Keratinocyte (primary cell): ENCODE measurements around the gene LHFPL3. TPM values are rescaled to one million over a fixed set of nuclear protein-coding genes. Genes with fewer than 3 reads are reported as not detected.

Source experiments
- DNase-seq: peaks from one replicate; pipeline ENCODE4 v3.0.0-alpha.2; 2011; ENCODE audit warnings: low read depth, missing footprints, low spot score
- FAIRE-seq: peaks from 2 replicates; lab custom pipeline; 2011; peaks lifted over from hg19 to GRCh38; lab: Jason Lieb, UNC
- H2AFZ ChIP-seq: 2 replicates; pipeline ENCODE4 v1.6.0; 2012; ENCODE audit warnings: low read length, control low read depth, inconsistent platforms; ENCODE audit not compliant: control insufficient read depth
- H3K27ac ChIP-seq: 2 replicates; pipeline ENCODE4 v1.5.1; 2011; ENCODE audit warnings: low read length; ENCODE audit not compliant: control insufficient read depth, insufficient read depth
- H3K27me3 ChIP-seq: 3 replicates; pipeline ENCODE4 v1.6.0; 2011; ENCODE audit warnings: low read length; ENCODE audit not compliant: control insufficient read depth, insufficient read depth; ENCODE audit errors: extremely low read depth
- H3K36me3 ChIP-seq, 2 experiments: 2 replicates in 1 of 2; 3 replicates in 1 of 2; pipeline ENCODE4 v1.5.1; 2011; ENCODE audit warnings: low read length in 2 of 2, mild to moderate bottlenecking in 1 of 2; ENCODE audit not compliant: control insufficient read depth in 2 of 2, insufficient read depth in 2 of 2; ENCODE audit errors: extremely low read depth in 1 of 2
- H3K4me1 ChIP-seq: 3 replicates; pipeline ENCODE4 v1.5.1; 2011; ENCODE audit warnings: low read length; ENCODE audit not compliant: control insufficient read depth, insufficient read depth; ENCODE audit errors: extremely low read depth
- H3K4me2 ChIP-seq: 3 replicates; pipeline ENCODE4 v1.6.0; 2011; ENCODE audit warnings: low read depth, low read length; ENCODE audit not compliant: control insufficient read depth, insufficient read depth; ENCODE audit errors: extremely low read depth
- H3K4me3 ChIP-seq, 3 experiments: fragments of 200-600 bp in 1 of 3; sonication (generic) in 1 of 3; 2 replicates in 2 of 3; 3 replicates in 1 of 3; pipeline ENCODE4 v1.5.1; 2011 to 2016; ENCODE audit warnings: low read length in 3 of 3, mild to moderate bottlenecking in 3 of 3, control low read depth in 2 of 3, inconsistent platforms in 1 of 3, low read depth in 1 of 3, mixed read lengths in 1 of 3, mixed run types in 1 of 3, moderate library complexity in 1 of 3; ENCODE audit not compliant: control insufficient read depth in 2 of 3, insufficient read depth in 2 of 3; ENCODE audit errors: extremely low read depth in 1 of 3
- H3K79me2 ChIP-seq: 2 replicates; pipeline ENCODE4 v1.6.0; 2012; ENCODE audit warnings: low read length; ENCODE audit not compliant: control insufficient read depth, insufficient read depth
- H3K9ac ChIP-seq: 3 replicates; pipeline ENCODE4 v1.6.0; 2011; ENCODE audit warnings: low read length; ENCODE audit not compliant: control insufficient read depth, insufficient read depth; ENCODE audit errors: extremely low read depth
- H3K9me1 ChIP-seq: 3 replicates; pipeline ENCODE4 v1.6.0; 2011; ENCODE audit warnings: low read length; ENCODE audit not compliant: control insufficient read depth, insufficient read depth; ENCODE audit errors: extremely low read depth
- H3K9me3 ChIP-seq: 2 replicates; pipeline ENCODE4 v1.5.1; 2012; ENCODE audit warnings: low read depth, low read length; ENCODE audit not compliant: control insufficient read depth
- H4K20me1 ChIP-seq: 3 replicates; pipeline ENCODE4 v1.6.0; 2011; ENCODE audit warnings: low read length; ENCODE audit not compliant: control insufficient read depth, insufficient read depth; ENCODE audit errors: extremely low read depth
- EZH2 ChIP-seq: IDR thresholded peaks from one replicate; pipeline ENCODE4 v1.6.1; 2012; ENCODE audit warnings: inconsistent platforms, mild to moderate bottlenecking, low read length, moderate library complexity
- dilution Hi-C: fragments of 300-500 bp; cut with MboI; formaldehyde crosslinking; loops from one replicate; pipeline ENCODE4 v1.7.0; 2020; ENCODE audit warnings: low sequenced_read_pairs; ENCODE audit not compliant: extremely low pct_ligation_motif_present
- polyA plus RNA-seq, 5 experiments: library from polyadenylated mRNA; depleted of rRNA in 3 of 5; stranded (reverse) in 3 of 5; stranded (forward) in 1 of 5; unstranded in 1 of 5; fragments of >200 nt; gene quantifications; 1 replicate in 1 of 5; 2 replicates in 3 of 5; 3 replicates in 1 of 5; pipeline versions ENCODE4 v1.2.1 to v1.2.3, GENCODE V29; 2011 to 2012; ENCODE audit warnings: missing spikeins in 2 of 5, low read depth in 1 of 5, low replicate concordance in 1 of 5
- TF ChIP-seq, protein P1 (sequence below), 3 experiments: IDR thresholded peaks in 1 of 3; conservative IDR thresholded peaks in 1 of 3; optimal IDR thresholded peaks in 1 of 3; 2 replicates in 2 of 3; 3 replicates in 1 of 3; pipeline versions ENCODE3 to v1.5.1; 2011; ENCODE audit warnings: low read length in 3 of 3, mild to moderate bottlenecking in 3 of 3, moderate library complexity in 2 of 3, control low read depth in 1 of 3, inconsistent platforms in 1 of 3; ENCODE audit not compliant: insufficient read depth in 2 of 3; ENCODE audit errors: extremely low read depth in 1 of 3

LHFPL3 gene
- polyA plus RNA-seq, 1 donor (not counting 4 experiments of a cell fraction or from before 2014, with no cell fraction given), result not detected

DNA sequence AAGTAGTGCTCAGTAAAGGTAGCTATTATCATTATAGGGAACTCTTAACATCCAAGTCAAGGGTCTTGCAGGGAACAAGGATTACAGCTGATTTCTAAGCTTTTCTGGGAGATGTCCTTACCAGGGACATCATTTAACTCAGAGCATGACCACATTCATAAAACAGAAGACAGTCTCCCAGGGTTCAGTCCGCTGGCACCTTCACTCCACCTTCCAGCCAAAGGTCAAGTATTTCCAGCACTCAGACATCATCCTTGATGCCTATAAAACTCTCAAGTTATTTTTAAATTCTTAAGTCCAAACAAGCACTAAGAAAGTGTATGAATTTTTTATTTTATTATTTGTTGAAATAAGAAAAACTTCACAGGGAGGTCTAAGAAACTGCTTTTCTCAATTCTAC lies 565.9 kb downstream of the LHFPL3 start:
- H3K27ac ChIP-seq, result no peak overlapping the region
- no peaks in the 10 kb centered on the region for H3K79me2 ChIP-seq
- no peak overlapping the region for H3K4me3 ChIP-seq
- no peaks in the 10 kb centered on the region for H3K9me1 ChIP-seq
- DNase-seq (no peak), FAIRE-seq (no peak)
- no peak overlapping the region for H3K4me2 ChIP-seq
- H2AFZ ChIP-seq, result no peak overlapping the region
- no peaks in the 10 kb centered on the region for H4K20me1 ChIP-seq
- H3K36me3 ChIP-seq, result no peaks in the 10 kb centered on the region
- TF ChIP-seq EZH2, result no peak
- TF ChIP-seq, protein P1, sequence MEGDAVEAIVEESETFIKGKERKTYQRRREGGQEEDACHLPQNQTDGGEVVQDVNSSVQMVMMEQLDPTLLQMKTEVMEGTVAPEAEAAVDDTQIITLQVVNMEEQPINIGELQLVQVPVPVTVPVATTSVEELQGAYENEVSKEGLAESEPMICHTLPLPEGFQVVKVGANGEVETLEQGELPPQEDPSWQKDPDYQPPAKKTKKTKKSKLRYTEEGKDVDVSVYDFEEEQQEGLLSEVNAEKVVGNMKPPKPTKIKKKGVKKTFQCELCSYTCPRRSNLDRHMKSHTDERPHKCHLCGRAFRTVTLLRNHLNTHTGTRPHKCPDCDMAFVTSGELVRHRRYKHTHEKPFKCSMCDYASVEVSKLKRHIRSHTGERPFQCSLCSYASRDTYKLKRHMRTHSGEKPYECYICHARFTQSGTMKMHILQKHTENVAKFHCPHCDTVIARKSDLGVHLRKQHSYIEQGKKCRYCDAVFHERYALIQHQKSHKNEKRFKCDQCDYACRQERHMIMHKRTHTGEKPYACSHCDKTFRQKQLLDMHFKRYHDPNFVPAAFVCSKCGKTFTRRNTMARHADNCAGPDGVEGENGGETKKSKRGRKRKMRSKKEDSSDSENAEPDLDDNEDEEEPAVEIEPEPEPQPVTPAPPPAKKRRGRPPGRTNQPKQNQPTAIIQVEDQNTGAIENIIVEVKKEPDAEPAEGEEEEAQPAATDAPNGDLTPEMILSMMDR (optimal IDR thresholded peaks at IDR 0.05 in 1 of 3, IDR thresholded peaks at IDR 0.05 in 1 of 3, conservative IDR thresholded peaks at IDR 0.05 in 1 of 3; ENCODE audit: extremely low read depth in 1 of 3, insufficient read depth in 2 of 3, low read length in 3 of 3), result no peak
- no peaks in the 10 kb centered on the region for H3K27me3 ChIP-seq
- dilution Hi-C loops, result no loop called here
- no peaks in the 10 kb centered on the region for H3K9me3 ChIP-seq
- H3K4me1 ChIP-seq, result no peaks in the 10 kb centered on the region
- no peak overlapping the region for H3K9ac ChIP-seq

- Histone ChIP-seq H3K9ac (no peak overlapping the region), H3K27me3 (no peaks in the 10 kb centered on the region), H3K4me3 (no peak overlapping the region), H2AFZ (no peak overlapping the region), H3K79me2 (no peaks in the 10 kb centered on the region), H3K9me3 (no peaks in the 10 kb centered on the region), H3K27ac (no peak overlapping the region), H4K20me1 (no peaks in the 10 kb centered on the region), H3K4me2 (no peak overlapping the region), H3K36me3 (no peaks in the 10 kb centered on the region), H3K9me1 (no peaks in the 10 kb centered on the region), H3K4me1 (no peaks in the 10 kb centered on the region)
- no peak for TF ChIP-seq EZH2
- TF ChIP-seq, protein P1 (optimal IDR thresholded peaks at IDR 0.05 in 1 of 3, IDR thresholded peaks at IDR 0.05 in 1 of 3, conservative IDR thresholded peaks at IDR 0.05 in 1 of 3; ENCODE audit: extremely low read depth in 1 of 3, insufficient read depth in 2 of 3, low read length in 3 of 3), result no peak
- DNase-seq (no peak), FAIRE-seq (no peak)
- dilution Hi-C loops, result no loop called here
These were observed 566.5 kb downstream of the LHFPL3 start for GRCh38 chr7:104894726-104895521.
